HG03108 (cell line): ENCODE measurements around the gene EPHB6.

Experiments used
- ATAC-seq: cut with Tn5 transposase; IDR thresholded peaks from one replicate; pipeline ENCODE4 v1.9.1; 2021; ENCODE audit warnings: moderate library complexity; ENCODE audit not compliant: unreplicated experiment

EPHB6 gene

DNA sequence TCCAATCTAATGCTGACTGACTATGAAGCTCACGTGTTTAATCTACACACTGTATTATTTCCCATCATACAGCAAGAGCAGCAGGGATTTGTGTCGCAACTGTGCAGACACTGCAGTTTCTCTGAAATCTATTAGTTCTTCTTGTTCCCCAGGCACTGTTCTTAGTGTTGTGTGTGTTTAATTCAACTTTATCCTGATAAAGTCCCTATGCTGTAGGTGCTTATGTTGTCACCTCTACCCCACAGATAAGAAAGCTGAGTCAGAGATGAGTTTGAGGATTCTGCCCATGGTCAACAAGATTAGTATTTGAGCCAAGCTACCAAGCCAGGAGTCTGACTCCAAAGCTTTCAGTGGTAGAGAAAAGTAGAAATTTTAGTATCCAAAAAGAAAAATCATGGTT lies 22.5 kb upstream of the EPHB6 start:
- no peak for ATAC-seq

DNA sequence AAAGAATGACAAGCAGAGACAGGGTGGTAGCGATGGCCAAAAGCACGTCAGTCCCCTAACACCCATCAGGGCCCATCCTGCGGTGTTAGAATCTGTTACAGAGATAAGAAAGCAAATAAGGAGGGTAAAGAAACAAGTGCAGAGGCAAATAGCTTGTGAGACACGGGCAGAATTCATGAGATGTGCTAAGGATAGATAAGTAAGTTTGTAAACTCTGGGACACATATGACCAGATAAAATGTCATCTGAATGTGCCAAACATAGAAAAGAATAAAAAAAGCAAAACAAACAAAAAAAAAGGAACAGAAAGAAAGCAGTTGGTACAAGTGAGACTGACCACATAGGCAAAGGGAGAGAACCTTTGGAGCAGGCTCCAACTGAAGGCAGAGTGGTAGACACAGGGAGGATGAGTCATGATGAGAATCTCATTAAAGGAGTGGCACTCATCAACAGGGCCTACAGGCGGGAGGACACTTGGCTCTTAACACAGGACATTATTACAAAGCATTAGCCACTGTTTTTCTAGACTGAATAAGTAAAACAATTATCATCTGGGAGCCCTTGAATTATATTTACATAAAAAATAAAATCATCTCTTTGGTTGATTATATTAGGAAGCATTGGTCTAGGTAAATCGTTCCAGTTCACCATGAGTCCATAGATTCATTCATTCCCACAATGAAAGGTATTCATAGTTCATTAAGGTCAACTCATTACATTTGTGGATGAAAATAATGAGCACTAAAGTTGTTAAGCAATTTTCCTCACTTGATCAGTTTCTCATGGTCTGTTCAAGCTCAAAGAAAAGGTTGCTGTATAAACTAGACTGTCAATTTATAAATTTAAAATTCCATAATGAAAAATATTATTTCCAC lies 21.5 kb upstream of the EPHB6 start:
- peak; percentile 85 for ATAC-seq

DNA sequence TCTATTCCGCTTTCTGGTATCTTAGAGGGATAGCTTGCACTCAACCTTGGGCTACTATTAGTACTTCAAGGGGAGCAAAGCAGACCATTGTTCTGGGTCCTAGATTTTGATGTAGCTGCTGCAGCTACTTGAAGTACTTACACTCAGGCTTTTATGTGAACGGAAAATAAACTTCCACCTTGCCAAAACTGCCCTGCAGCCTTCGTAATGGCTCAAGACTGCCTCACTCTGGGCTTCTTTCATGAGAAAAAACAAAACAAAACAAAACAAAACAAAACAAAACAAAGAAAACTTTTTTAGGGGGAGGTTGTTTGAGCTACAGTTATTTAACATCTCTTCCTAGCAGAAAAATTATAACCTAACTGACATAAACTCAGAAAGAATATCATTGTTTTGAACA lies 19.4 kb upstream of the EPHB6 start:
- no peak for ATAC-seq

DNA sequence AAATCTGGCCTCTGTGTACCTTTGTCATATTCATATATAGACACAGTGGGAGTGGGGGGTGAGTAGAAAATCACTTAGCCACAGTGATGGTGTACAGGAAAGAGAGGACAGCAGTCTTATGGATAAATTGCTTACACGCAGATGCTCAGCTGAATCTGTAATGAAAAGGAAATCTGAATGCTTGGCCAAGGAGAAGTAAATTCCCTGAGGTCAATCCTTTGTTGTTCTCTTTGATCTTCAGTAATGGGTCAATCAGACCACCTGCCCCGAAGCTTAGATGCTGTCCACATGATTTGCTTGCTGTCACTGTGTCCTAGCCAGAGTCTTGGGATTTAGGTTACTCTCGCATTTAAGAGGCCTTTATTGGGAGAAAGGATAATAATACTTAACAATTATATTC lies 18.4 kb upstream of the EPHB6 start:
- no peak for ATAC-seq

DNA sequence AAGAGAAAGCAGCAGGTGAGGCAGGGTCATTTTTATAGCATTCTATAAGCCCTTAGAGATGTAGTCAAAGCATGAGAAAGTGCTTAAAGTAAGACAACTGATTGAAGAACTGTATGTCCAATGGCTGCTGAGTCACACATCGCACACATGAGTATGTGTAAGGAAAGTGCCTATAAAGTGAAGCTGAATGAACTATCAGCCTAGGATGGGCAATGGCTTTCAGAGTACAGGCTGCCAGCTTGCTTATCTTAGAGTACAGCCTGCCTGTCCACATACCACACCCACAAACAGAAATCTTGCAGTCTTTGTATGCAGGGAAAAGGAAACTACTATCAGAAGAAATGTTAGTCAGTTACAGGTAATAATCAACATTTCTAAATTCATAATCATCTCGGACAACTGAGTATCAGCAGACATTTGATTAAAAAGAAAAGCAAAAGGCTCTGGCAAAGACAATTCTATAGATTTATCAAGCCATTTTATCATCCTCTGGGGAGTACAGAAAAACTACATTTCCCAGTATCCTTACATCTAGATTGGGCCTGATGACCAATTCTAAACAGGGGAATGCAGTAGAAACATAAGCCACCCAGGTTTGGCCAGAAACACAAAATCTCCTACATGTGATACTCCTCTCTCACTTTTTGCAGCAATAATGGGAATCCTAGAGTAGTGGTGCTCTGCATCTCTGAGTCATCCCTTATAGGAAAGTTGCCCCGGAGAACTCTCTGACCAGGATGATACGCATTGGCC lies 16.2 kb upstream of the EPHB6 start:
- no peak for ATAC-seq

GRCh38 chr7:142842251-142842766 lies 12.6 kb upstream of the EPHB6 start:
- no peak for ATAC-seq

DNA sequence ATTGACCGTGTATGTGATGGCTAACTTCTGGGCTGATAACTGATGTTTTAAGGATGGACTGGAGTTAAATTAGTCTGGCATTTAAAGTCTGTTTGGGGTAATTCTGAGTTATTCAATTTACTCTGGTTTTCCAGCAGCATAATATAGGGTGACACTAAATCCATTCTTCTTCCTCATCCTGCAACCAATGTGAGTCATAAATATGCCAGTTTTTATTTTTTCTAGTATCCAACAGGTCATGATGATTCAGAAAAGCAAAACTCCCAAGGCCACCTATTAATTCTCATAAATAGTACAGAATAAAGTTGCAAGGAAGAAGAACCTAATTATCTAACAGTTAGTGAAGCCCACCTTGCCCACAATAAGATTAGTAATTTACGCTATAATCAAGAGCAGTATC lies 7.5 kb upstream of the EPHB6 start:
- no peak for ATAC-seq

DNA sequence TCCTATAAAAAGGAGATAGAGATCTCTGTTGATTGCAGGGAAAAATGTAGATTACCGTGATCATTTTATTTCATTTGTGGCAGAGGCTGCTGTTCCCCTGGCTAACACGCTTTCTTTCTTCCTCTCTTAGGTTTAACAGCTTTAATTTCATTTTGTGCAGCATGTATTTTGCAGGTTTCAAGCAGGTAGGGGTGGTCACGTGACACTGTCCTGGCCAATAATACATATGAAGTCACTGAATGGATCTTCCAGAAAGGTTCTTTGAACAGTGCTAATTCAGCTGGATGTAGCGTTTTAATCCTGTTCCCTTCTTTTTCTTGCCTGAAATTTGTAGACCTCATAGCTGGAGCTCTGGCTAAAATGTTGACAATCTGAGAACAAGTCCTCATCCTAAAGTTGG lies 3.6 kb upstream of the EPHB6 start:
- no peak for ATAC-seq

DNA sequence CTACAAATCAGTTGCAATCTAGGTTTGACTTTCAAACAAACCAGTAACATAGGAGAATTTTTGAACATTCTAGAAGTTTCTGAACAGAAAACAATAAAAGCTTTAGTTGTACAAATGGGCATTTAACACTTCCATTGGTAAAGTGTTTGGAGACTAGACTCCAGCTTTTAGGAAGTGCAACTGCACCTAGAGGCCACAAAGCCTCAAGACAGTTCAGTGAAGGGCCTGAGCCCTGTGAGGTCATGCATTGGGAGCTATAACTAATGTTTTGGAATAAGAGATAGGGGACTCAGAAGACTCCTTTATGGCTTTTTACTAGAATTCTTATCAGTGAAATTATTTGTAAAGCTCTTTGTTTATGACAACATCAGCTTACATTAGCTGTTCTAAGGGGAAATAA lies 3.0 kb upstream of the EPHB6 start:
- ATAC-seq, result no peak

DNA sequence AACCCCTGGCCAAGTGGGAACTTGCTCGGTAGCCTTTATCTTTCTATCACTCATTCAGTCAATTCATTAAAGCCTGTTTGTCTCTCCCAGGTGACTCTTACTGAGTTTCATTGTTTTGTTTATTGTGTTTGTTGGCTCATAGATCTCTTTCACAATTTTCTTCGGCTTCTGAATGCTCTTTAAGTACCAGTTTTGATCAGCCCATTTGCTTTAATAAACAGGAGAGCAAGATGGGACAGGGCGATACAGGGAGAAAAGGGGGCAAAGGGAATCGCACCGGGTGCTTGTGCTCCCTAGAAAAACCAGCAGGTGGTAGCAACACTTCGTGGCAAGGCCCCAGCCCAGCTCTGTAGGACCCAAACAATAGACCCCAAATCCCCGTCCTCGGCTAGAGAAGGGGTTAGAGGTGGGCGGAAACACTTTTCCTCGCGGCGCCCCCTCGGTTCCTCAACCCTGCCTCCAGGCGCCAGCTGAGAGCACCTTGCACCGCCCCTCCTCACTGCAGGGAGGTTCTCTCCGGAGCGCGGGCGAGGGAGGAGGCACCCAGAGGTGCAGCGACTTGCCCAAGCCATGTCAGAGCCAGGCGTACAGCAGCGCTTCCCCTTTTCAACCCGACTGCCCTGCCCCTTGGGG lies 1.0 kb upstream of the EPHB6 start:
- peak; percentile 69 for ATAC-seq

DNA sequence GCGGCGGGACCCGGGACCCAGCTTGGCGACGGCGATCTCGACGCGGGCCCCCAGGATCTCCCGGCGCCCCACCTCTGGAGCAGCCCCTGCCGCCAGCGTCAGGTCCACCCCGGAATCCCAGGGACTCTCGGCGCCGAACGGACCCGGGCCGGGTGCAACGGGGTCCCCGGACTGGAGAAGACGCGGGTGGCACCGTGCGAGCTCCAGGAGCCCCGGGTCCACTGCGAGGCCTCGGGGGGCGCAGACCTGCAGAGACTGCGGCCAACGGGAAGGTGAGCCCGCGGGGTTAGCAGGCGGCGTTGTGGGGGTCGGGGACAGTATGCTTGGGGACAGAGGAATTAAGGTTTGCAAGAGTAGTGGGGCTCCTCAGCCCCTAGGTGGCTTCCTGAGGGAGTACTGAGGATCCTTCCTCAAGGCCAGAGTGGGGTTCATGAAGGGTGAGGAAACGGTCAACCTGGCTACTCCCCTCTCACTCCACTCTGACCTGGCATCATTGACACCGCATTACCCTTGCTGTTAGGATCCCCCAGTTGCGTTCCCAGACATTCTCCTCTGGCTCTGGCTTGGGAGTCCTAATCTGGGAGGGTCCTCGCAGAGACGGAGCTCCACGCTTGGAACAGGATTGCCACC lies 353 bp downstream of the EPHB6 start:
- ATAC-seq, result no peak

DNA sequence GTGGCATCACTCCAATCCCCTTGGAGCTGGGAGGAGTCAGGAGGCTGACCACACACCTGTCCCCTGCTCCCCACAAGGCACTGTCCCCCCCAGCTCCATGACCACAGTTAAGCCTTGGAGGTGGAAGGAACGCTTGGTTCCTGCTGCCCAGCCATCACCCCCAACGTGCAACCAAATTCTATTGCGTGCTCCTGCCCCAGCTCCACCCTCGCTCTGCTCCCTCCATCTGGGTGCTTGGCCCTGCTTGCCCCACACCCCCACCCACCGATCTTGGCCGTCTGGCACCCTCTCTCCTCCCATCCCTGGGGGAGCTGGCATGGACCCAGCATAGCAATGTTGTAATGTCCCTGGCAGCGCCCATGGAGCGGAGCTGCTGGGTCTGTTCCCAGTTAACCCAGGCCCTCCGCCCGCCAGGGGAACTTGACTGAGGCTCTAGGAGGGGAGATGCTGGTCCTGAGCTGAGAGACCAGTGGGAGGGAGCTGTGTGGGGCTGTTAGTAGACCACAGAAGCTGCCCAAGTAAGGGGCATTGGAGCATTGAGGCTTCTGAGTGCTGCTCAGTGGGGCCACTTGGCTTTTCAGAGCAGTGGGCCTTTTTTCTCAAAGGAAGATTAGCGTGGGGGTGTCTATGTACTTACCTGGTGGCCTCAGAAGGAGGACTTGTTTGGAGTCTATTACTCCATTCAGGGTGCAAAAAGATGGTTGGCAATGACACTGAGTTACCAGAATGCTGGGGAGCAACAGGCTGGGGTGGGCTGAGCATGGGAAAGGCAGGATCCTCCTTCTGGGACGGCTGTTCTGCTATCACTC lies 1.1 kb downstream of the EPHB6 start:
- ATAC-seq, result no peak

DNA sequence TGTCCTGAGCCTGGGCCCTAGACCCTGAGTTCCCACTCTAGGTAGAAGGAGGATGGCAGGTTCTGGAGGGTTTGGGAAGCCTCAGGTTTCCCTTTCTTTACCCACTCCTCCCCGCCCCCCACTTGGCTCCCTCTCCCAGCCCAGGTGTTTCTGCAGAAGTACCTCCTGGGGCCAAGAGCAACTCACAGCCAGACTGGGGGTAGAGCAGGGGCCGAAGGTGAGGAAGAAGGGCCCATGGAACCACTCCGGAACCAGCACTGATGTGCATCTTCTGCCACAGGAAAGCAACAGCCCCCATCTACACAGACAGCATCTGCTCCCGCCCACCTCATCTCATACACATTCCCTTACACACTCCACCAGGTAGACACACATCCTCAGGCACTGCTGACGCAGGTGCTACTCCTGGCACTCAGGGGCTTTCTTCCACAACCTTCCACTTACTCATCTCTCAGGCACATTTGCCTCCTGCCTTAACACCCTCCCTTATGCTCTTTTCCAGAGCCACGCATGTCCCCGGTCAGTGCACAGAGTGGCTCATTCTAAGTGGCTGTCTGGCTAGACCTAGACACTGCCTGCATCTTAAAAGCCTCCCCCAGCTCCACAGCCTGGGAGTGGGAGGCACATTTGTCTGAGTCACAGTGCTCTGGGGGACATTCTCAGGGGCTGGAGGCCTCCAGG lies 1.8 kb downstream of the EPHB6 start:
- no peak for ATAC-seq

GRCh38 chr7:142857625-142858024 lies 2.7 kb downstream of the EPHB6 start:
- no peak for ATAC-seq

DNA sequence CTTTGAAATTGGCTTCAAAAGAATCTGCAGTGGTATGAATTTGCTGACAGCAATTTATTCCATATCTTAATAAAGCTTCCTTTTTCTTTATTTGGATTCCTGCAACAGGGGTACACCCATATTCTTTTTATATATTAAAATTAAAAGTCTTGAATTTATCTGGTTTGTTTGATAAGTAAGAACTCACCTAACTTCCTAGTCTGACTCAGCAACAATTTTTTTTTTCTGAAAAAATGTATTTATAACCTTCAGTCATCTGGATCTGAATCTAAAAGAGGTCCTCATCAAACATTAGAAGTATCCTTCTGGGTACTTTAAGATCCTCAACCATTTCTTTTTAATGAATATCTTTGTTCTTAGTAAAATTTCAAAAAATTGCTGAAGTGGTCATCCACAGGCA lies 4.5 kb downstream of the EPHB6 start:
- no peak for ATAC-seq

- no peak for ATAC-seq
Observed at GRCh38 chr7:142859829-142860228, 5.0 kb downstream of the EPHB6 start.

- no peak for ATAC-seq
Observed at GRCh38 chr7:142860968-142861367, 6.1 kb downstream of the EPHB6 start.

GRCh38 chr7:142862351-142862750 lies 7.5 kb downstream of the EPHB6 start:
- no peak for ATAC-seq

GRCh38 chr7:142862786-142863400 lies 8.0 kb downstream of the EPHB6 start:
- ATAC-seq, result no peak
